Sigmoid colon (tissue), 4 donors: Measurements from ENCODE around the gene MYO1C.

Experiments
- CTCF ChIP-seq, 4 experiments: fragments of 450-650 bp in 3 of 4; fragments of 200-600 bp in 1 of 4; IDR thresholded peaks; one replicate each; pipeline ENCODE4 v1.5.1; 2016 to 2019; ENCODE audit warnings: antibody characterized with exemption in 4 of 4, mild to moderate bottlenecking in 3 of 4, moderate library complexity in 2 of 4
- POLR2AphosphoS5 ChIP-seq, 4 donors: sonication (generic); formaldehyde crosslinking; IDR thresholded peaks; one replicate each; pipeline ENCODE4 v1.6.1; 2017; ENCODE audit warnings: antibody characterized with exemption in 4 of 4

GRCh38 chr17:1449412-1449967 lies 43.0 kb downstream of the MYO1C start:
- no peak for TF ChIP-seq POLR2AphosphoS5 (IDR thresholded peaks at IDR 0.05)
- TF ChIP-seq CTCF (IDR thresholded peaks at IDR 0.05): no peak
